HepG2 (cell line): Measurements from ENCODE around the gene SERPINF2. TPM values are rescaled to one million over a fixed set of nuclear protein-coding genes. Genes with fewer than 3 reads are reported as not detected.

Experiments
- CENPX ChIP-seq: sonication (generic); formaldehyde crosslinking; IDR thresholded peaks from 2 replicates; pipeline ENCODE4 v1.9.0; 2021; ENCODE audit warnings: mild to moderate bottlenecking, missing genetic modification reagents, moderate library complexity
- GATA4 ChIP-seq: sonication (generic); IDR thresholded peaks from 2 replicates; pipeline ENCODE4 v1.6.1; 2016; ENCODE audit warnings: antibody characterized with exemption, low read depth, borderline replicate concordance
- GATAD1 ChIP-seq: IDR thresholded peaks from 2 replicates; pipeline ENCODE4 v1.6.1; 2016; ENCODE audit warnings: missing genetic modification reagents, missing compliant biosample characterization
- IRX3 ChIP-seq: sonication (generic); formaldehyde crosslinking; IDR thresholded peaks from 2 replicates; pipeline ENCODE4 v1.8.1; 2023; ENCODE audit warnings: mild to moderate bottlenecking, low read depth, missing genetic modification reagents, borderline replicate concordance
- KIAA2018 ChIP-seq: sonication (generic); formaldehyde crosslinking; IDR thresholded peaks from 2 replicates; pipeline ENCODE4 v1.5.0; 2020; ENCODE audit warnings: mild to moderate bottlenecking, missing genetic modification reagents, borderline replicate concordance
- KLF13 ChIP-seq: sonication (generic); formaldehyde crosslinking; IDR thresholded peaks from 2 replicates; pipeline ENCODE4 v1.4.0; 2020; ENCODE audit warnings: mild to moderate bottlenecking, missing genetic modification reagents
- RFX3 ChIP-seq: IDR thresholded peaks from 2 replicates; pipeline ENCODE4 v1.6.1; 2016; ENCODE audit warnings: missing biosample characterization, missing genetic modification reagents
- SKI ChIP-seq: fragments of 450-650 bp; IDR thresholded peaks from one replicate; pipeline ENCODE4 v1.6.1; 2018; ENCODE audit warnings: mild to moderate bottlenecking; ENCODE audit not compliant: partially characterized antibody
- TBL1XR1 ChIP-seq: fragments of 150-350 bp; IDR thresholded peaks from 2 replicates; pipeline ENCODE4 v1.6.1; 2014; ENCODE audit warnings: borderline replicate concordance, low read length; ENCODE audit not compliant: partially characterized antibody
- ZNF333 ChIP-seq: sonication (generic); formaldehyde crosslinking; IDR thresholded peaks from 2 replicates; pipeline ENCODE4 v1.4.0; 2020; ENCODE audit warnings: mild to moderate bottlenecking, missing genetic modification reagents, borderline replicate concordance
- ZNF441 ChIP-seq: sonication (generic); formaldehyde crosslinking; IDR thresholded peaks from 2 replicates; pipeline ENCODE4 v1.7.0; 2021; ENCODE audit warnings: missing genetic modification reagents, borderline replicate concordance
- ZNF574 ChIP-seq: sonication (generic); formaldehyde crosslinking; IDR thresholded peaks from 2 replicates; pipeline ENCODE4 v1.4.0; 2020; ENCODE audit warnings: missing genetic modification reagents
- ZNF652 ChIP-seq: IDR thresholded peaks from 2 replicates; pipeline ENCODE4 v1.6.1; 2016; ENCODE audit warnings: low read depth, borderline replicate concordance
- ZNF710 ChIP-seq: sonication (generic); formaldehyde crosslinking; IDR thresholded peaks from 2 replicates; pipeline ENCODE4 v1.5.0; 2020; ENCODE audit warnings: mild to moderate bottlenecking, missing genetic modification reagents, borderline replicate concordance
- ZZZ3 ChIP-seq: sonication (generic); formaldehyde crosslinking; IDR thresholded peaks from 2 replicates; pipeline ENCODE4 v1.4.0; 2020; ENCODE audit warnings: missing genetic modification reagents, mild to moderate bottlenecking, borderline replicate concordance
- polyA plus RNA-seq, 8 experiments: library from polyadenylated mRNA; depleted of rRNA in 3 of 8; stranded (reverse) in 7 of 8; unstranded in 1 of 8; fragments of >200 nt; fragmentation: Illumina TruSeq in 4 of 8; extraction: Trizol in 4 of 8; gene quantifications; 2 replicates each; pipeline versions ENCODE4 v1.2.1 to v1.2.3, GENCODE V29; 2011 to 2016; ENCODE audit warnings: low read depth in 4 of 8, missing spikeins in 1 of 8, mixed read lengths in 1 of 8; ENCODE audit not compliant: insufficient read depth in 1 of 8
- total RNA-seq, 5 experiments: library from RNA; depleted of rRNA; stranded (reverse); fragments of >200 nt; fragmentation: Illumina TruSeq; extraction: Trizol; gene quantifications; 2 replicates each; pipeline ENCODE4 v1.2.3, GENCODE V29; 2016; ENCODE audit warnings: low read depth in 1 of 5

SERPINF2 gene
- total and polyA plus RNA-seq, 2 of the 13 experiments (the other 11 are each of a cell fraction or from before 2014, with no cell fraction given), result 309 to 548 TPM

- peak; percentile 25; the same call in 1 of the 2 replicates for TF ChIP-seq ZNF652 (CRISPR knock-in tag)
- no peak for TF ChIP-seq TBL1XR1
- no peak for TF ChIP-seq RFX3 (CRISPR knock-in tag)
- no peak for TF ChIP-seq ZZZ3
- TF ChIP-seq KLF13, result no peak
- TF ChIP-seq ZNF333 (CRISPR knock-in tag), result no peak
- TF ChIP-seq ZNF710 (CRISPR knock-in tag), result no peak
- TF ChIP-seq KIAA2018, result no peak
- no peak for TF ChIP-seq CENPX
- no peak; the same call in 1 of the 2 replicates for TF ChIP-seq ZNF574 (CRISPR knock-in tag)
- no peak for TF ChIP-seq IRX3 (CRISPR knock-in tag)
- peak; percentile 59; the same call in 1 of the 2 replicates for TF ChIP-seq GATAD1 (CRISPR knock-in tag)
- TF ChIP-seq ZNF441 (CRISPR knock-in tag), result no peak
- no peak for TF ChIP-seq SKI
- no peak; the same call in 1 of the 2 replicates for TF ChIP-seq GATA4
Measured at GRCh38 chr17:1716912-1717695, 25.6 kb upstream of the SERPINF2 start (continued).
